Activated T-cell treated with anti-CD3 and anti-CD28 coated beads for 24 hours (primary cell): ENCODE results near the gene TRABD.

ENCODE experiments used
- DNase-seq: peaks from one replicate; pipeline ENCODE4 v3.0.0-alpha.2; 2020; ENCODE audit warnings: low read depth

Gene TRABD

GRCh38 chr22:50243685-50244419 lies 58.1 kb downstream of the TRABD start:
- DNase-seq, result no peak

DNA sequence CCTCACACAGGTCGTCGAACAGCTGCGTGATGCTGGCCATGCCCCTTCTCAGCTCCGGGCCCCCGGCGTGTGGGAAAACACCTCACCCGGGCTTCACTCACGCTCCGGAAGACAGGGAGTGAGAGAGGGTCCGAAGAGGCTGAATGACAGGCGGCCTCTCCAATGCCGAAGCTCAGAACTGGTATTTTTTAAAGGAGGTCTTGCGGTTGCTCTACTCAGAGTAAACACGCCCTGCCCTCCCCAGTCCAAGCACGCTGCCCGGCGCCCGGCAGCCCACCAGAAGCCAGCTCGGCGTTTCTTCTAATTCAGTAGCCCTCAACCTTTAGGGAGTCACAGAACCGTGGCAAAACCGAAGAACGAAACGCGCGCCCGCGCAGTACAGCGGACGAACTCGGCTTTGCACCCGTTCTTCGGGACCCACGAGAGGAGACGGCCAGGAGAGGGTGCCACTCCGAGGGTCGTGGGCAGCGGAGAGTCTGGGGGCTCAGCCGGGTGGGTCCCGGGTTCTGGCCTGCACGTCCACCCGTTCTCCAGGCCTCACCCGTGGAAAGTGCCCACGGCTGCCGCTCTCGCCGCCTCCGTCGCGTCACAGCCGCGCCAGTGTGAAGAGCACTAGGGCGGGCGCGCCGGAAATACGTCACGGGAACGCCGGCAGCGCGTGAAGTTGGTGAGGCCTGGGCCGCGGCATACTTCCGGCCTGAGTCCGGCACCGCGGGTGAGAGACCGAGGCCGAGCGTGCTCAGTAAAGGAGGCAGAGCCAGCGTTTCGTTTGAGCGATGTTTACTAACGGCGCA lies 58.9 kb downstream of the TRABD start, which contains the start of gene TUBGCP6:
Gene TUBGCP6 (minus strand): TSS at position 604 of the 794 bp plus-strand sequence. CDS start 564 bp downstream, at position 40.
- DNase-seq, result peak; percentile 89

- no peak for DNase-seq
Measured at GRCh38 chr22:50245214-50246072, 59.7 kb downstream of the TRABD start.

GRCh38 chr22:50246242-50247175 lies 60.8 kb downstream of the TRABD start:
- no peak for DNase-seq

GRCh38 chr22:50247748-50248147 lies 62.0 kb downstream of the TRABD start:
- no peak for DNase-seq

GRCh38 chr22:50248196-50249081 lies 62.7 kb downstream of the TRABD start:
- DNase-seq, result no peak
